ENCODE measurements around the gene STAT4.

The STAT4 gene

DNA sequence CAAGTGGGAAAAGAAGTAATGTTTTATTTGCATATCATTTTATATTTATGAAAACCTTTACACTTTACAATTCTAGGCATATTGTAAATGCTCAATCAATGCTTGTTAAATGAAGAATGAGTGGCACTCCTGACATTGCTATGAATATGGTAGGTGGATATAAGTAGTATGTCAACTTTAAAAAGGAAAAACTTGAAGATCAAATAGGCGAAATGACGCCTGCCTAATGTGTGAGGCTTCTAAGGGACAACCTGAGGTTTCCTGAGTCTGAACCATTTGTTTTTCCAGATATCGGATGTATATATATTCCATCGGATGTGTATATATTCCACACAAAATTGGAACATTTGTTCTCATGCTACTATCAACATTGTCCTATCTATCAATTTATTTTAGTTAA is 1.4 kb downstream of the STAT4 start:
- DNase-seq (ENCODE audit: low read depth in 1 of 2, low spot score in 1 of 2) = no peak

DNA sequence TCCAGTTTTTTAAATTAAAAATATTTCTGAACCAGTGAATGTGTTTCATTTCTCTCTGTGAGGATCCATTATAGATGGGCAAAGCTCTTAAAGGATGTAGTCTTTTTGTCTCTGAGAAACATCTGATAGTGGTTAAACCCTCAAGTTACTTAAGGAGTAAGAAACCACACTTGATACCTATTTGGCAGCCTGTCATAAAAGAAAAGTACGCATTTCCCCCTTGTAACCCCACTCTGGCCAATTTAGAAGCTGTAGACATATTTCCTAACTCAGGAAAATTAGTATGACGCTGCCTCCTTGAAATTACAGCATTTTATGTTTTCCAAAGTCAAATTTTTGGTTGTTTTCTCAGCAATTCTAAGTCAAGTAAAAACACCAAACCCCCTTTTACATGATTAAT is 2.0 kb downstream of the STAT4 start:
- DNase-seq (ENCODE audit: low read depth in 1 of 2, low spot score in 1 of 2) = no peak

DNA sequence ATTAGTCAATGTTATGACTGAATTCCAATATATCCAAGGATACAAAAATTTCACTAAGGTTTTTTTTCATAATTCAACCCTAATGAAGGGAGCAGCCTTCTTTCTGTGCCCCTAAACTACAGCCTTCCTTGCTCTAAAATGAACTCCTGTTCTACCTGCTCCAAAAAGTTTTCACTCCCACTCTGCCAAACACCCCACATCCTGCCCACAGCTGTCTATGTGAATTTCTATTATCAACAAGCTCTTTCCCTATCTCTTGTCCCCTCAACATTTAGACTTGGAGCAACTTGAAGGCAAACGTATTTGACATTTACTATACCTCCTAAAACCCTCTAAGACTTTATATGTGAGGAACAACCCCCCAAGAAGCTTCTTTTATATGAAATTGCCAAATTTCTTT is 2.5 kb downstream of the STAT4 start:
- no peak for DNase-seq (ENCODE audit: low read depth in 1 of 2, low spot score in 1 of 2)

DNA sequence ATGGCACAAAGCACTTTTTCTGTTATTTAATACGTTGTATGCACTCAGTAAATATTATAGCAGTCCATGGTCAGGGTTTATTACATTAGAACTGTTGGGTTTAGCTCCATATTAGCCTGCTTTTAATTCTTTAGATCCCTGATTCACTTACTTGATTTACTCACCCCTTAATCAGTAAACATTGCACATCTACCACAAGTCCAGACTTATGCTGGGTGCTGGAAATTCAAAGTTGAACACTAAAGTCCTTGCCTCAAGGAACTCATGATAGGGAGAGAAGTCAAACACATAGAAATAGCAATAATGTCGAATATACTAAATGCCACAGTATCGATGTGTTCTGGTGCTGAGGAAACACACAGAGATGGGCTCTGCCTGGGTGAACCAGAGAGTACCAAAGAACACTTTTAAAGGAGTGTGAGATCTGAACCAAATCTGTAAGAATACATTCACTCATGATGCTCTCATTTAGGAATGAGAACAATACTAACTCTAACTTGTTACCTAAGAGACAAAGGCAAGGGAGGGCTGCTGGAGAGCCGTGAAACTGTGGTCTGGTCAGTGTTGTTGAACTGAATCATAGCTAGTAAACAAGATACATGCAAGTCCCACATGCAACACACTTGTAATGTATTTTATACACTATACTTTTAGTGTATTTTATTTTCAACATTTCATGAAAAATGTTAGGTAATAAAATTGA is 4.9 kb downstream of the STAT4 start:
- no peak for DNase-seq (ENCODE audit: low read depth in 1 of 2, low spot score in 1 of 2)

DNA sequence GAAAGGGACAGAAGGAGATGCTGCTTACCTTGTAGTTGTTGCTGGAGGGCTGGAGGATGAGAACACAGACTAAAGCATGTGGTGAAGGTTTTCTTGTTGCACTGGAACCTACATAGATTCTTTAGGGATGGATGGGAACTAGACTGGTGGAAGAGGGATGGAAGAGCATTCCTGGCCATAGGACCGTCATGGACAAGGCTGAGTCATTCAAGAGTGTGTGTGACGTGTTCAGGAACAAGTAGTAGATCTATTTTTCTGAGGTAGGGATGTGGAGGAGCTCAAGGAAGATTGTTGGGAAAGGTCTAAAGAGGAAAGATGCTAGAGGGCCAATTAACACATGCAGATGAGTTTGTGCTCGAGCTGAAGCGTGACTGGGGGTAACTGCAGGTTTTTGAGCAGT is 6.6 kb downstream of the STAT4 start:
- DNase-seq (ENCODE audit: low read depth in 1 of 2, low spot score in 1 of 2) = no peak

DNA sequence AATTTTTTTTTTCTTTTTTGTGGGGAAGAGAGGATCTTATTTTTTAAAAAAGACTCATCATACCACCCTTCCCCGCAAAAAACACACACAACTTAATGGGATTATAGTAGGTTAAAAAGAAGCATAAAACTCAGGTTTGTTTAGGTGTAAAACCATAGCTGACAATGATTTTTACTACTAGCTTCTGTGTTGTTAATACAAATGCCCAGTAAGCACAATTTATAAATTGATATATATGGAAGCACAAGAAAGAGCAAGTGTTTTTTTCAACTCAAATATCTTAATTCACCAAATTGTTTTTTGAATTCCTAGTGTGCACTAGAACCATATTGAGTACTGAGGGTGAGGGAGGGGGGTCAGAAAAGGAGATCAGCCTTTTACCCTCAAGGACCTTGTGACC is 7.0 kb downstream of the STAT4 start:
- DNase-seq (ENCODE audit: low read depth in 1 of 2, low spot score in 1 of 2) = no peak

DNA sequence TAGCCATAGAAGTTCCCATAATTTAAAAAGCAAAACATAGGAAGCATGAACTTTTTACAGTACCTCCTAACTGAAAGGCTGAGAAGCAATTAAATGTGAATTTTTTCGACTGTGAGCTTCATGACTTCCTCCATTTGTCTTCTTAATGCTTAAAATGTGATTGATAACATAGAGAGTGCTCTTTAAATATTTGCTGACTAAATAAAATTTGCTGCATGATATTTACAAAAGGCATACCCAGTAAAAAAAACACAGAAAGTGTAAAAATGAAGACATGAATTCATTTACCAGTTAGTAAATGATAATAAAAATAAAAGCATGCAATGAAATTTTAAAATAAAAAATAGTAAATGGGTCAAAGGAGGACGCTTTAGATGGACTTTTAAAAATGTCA is 21.9 kb downstream of the STAT4 start:
- DNase-seq (ENCODE audit: low read depth in 1 of 2, low spot score in 1 of 2) = no peak

DNA sequence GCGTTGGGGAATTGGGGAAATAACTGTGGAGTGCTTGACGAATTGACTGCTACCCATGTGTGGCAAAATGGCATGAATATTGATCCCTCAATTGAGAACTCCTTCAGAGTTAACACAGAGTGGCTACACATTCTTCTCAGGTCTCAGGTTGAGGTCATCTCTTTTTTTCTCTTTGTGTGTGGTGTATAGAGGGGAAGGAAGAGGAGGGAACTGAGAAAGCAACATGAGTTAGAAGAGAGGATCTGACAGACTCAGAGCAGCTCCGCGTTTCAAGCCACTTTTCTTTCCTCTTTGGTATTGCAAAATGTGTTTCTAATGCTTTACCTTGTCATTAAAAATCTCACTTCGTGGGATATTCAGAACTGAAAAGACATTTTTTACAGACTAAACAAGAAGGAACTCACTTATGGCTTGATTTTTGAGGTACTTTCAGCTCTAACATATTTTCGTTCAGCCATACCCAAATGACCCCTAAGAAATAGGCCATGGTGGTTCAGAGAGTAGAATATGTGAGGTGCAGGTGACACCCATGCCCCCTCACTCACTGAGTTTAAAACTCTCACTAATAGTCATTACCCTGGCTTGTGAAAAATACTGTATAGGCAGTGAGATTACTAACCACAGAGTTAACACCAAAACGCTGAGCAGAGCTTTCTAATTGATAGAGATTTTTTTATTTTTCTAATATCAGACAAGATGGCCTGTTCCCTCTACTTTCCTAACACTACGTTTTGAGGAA is 22.5 kb downstream of the STAT4 start:
- DNase-seq (ENCODE audit: low read depth in 1 of 2, low spot score in 1 of 2) = no peak

DNA sequence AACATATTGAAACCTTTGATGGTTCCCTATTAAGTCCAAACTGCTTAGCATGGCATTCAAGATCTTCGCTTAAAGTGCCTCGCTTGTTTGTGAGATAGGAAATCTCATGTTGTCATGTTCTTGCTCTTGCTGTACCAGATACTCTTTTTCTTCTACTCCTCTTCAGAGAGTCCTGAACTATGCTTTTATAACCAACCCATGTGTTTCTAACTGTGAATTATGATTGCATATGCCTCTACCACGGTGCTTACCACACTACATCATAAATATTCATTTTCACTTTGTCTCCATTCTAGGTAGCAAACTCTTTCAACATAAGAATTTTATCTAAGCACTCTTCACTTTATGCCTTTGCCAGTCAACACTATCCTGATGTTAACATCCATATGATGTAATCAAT is 23.6 kb downstream of the STAT4 start:
- DNase-seq (ENCODE audit: low read depth in 1 of 2, low spot score in 1 of 2) = no peak

DNA sequence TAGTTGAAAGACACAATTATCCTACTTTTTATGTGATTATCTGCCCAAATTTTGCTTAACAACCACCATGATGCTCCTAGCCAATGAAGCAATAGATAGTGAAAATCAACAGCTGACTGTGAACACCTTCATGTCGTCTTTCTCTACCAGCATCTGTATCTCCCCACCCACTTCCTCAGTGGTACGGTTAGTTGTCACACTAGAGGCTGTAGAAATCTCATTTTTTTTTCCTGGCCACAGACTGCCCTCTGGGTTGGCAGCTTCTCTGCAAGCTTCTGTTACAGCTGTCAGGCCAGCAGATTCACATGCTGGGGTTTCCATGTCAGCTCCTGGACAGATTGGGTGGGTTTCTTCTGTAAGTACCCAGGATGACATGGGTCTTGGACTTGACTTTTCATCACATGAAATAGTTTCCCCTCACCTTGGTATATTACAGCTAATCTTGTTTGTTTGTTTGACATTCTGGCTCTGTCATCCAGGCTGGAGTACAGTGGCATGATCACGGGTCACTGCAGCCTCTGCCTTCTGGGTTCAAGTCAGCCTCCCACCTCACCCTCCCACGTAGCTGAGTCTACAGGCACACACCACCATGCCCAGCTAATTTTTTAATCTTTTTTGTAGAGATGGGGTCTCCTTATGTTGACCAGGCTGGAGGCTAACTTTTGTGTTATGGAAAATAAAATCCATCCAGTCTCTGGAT is 24.3 kb downstream of the STAT4 start:
- DNase-seq (ENCODE audit: low read depth in 1 of 2, low spot score in 1 of 2) = no peak

DNA sequence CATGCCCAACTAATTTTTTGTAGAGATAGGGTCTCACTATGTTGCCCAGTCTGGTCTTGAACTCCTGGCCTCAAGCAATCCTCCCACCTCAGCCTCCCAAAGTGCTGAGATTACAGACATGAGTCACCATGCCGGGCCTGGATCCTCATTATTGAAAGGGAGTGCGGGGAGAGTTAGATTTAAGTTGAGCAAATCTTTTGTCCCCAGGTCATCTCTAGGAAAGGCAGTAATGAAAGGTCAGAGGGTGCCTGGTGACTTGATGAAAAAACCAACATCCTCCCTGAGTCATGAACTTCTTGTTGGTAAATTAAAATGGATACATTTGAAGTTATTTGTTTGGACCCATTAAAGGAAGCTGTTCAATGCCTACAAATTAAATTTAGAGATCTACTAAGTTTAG is 25.1 kb downstream of the STAT4 start:
- DNase-seq (ENCODE audit: low read depth in 1 of 2, low spot score in 1 of 2) = no peak

DNA sequence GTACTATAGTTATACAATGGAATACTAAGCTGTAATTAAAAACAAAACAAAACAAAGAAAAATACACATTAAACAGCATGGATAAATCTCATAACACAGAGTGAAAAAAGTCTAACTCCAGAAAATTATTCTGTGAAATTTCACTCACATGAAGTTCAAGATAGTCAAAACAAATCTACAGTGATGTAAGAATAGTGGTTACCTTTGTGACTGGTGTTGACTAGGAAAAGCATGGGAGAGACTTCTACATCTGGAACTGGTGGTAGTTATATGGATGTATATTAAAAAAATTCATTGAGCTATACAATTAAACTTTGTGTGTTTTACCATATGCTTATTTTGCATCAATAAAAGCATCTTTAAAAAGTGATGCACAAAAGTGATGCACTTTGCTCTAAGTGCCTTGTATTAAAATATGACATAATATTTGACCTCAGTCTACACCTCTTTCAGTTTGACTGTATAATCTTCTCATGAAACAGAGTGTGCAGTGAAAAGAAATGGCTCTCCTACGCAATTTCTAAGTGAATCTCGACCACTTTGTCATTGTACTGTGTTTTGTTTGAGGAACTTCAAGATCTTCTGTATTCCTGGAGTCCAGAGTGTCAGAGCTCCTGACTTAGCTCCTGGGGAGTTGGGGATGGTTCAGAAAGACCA is 28.0 kb downstream of the STAT4 start:
- DNase-seq (ENCODE audit: low read depth in 1 of 2, low spot score in 1 of 2) = no peak

DNA sequence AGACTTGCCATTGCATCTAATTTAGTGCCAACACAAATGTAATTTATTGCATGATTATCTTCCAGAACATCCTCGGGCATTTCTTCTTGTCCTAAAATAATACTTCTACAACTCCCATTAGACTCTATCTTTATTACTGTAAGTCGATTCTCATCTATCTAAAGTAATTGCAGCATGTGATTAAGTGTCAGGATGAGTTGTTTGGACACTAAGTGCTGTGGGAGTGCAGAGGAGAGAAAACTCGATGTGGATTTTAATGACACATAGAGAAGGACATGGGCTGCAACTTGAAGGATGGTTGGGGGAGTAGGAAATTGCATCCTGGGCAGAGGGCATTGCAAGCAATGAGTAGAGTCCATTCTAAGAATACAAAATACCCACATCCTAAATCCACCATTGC is 33.5 kb downstream of the STAT4 start:
- no peak for DNase-seq (ENCODE audit: low read depth in 1 of 2, low spot score in 1 of 2)

DNA sequence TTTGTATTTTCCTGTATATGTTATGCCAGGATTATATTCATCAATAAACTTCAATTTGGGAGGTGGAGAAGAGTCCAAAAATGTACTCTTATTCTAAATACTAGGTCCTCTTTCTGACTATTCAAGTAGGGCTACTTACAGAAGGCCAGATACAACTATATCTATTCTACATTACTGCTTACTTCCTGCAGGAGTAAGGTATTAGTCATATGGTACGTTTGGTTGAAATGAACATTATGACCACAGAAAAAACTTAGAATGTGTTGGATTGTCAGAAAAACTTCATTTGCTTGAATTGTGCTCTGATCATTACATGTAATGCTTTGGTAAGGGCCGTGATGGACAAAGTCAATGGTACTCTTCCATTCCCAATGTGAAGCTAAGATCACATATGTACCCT is 35.0 kb downstream of the STAT4 start:
- no peak for DNase-seq (ENCODE audit: low read depth in 1 of 2, low spot score in 1 of 2)

DNA sequence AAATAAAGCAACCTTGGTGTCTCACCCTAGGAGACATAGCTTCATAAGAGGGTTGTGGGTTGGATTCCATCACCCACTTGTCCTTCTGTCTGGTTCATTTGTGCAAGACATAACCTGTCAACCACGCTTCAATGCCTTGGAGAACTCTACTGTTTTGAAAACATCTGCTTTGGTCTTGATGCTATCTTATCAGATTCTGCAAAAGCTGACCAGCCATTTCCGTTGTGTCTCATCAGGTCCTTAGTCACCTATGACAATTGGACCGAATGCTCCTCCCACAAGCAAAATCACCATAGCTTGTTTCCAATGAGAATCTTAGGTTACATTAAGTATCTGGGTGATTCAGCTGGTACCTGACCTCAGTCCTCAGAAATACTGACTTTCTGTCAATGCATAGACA is 35.4 kb downstream of the STAT4 start:
- DNase-seq (ENCODE audit: low read depth in 1 of 2, low spot score in 1 of 2) = no peak

DNA sequence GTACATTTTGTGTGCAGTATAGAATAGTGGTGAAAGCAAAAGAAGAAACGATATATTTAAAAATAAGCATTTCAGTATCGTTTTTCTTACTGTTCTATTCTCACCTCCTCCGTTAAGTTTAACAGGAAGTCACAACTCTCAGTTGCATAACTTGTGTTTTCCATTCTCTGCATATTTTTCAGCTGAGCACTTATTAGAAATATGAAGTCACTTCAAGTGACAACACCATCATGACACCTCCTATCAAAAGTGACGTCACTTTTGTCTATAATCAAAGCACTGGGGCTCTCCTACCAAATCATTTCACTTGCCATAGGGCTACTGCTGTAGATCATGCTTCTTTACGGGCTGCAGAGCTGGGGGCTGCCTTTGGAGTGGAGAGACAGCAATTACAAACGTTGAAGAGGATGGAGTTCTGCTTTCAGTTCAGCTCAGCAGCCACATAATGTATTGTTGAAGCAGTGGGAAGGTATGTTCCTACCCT is 36.3 kb downstream of the STAT4 start:
- no peak for DNase-seq (ENCODE audit: low read depth in 1 of 2, low spot score in 1 of 2)

DNA sequence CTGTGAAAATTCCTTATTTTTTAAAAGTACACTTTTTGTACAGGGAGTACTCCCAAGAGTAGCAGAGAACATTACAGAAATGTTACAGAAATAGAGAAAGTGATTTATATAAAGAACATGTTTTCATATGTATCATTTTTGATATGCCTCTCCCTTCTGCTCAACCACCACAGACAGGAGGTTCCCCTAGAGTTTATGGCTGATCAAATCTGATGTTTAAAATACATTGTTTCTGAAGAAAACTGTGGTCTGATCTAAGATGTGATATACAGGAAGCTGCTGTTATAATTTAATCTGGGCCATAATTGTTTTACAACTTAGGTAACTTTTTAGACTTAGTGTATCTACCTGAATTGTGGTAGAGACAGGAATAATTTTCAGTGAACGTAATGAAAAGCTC is 37.0 kb downstream of the STAT4 start:
- no peak for DNase-seq (ENCODE audit: low read depth in 1 of 2, low spot score in 1 of 2)

DNA sequence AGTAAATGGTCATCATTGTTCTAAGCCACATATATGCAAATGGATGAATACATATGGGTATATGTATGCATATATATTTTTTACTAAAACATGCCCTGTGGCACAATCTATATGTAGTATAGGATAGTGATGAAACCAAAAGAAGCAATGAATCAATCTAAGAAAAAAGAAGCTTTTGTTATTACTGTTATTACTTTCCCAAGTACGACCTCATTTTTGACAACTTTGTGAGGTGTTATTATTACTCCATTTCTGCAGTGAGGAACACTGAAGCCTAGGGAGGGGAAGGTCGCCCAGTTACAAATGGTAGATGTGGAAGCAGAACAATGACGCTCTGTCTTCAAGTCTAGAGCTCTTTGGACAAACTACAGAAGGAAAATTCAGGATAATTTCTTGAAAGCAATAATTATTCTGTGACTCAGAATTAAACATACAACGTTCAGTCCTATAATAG is 38.3 kb downstream of the STAT4 start:
- DNase-seq (ENCODE audit: low read depth in 1 of 2, low spot score in 1 of 2) = no peak

DNA sequence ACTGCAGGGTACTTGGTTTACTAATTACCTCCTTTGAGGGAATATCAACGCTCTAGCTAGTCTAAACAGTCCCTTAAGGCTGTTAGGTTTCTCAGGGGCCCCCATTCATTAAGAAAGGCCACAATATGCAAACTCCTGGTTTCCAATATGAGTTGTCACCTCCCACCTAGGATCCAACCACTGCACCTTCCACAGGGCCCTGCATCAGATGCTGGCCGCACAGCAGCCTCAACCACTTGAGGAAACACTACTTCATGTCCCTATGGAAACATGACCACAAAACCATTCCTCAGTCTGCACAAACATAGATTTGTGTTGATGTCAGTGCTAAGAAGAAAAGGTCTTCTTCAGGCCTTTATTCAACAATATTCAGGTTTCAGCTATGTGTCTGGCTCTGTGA is 40.9 kb downstream of the STAT4 start:
- DNase-seq (ENCODE audit: low read depth in 1 of 2, low spot score in 1 of 2) = no peak

DNA sequence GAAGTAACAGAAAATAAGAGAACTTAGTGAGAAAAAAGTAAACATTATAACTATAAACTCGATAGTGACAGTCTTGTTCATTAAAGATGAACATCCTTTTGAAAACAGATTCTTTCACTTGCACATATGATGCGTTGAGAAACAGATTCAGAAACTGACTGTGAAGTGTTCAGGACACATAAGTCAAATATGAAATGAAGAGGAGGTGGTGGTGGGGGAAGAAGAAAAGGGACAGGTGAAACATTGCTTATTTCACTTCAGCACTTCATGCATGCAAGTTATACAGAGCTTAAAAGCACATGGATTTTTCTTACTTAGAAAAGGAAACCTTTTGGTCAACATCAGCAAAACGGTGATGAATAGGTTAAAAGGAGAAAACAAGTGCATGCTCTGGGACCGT is 42.5 kb downstream of the STAT4 start:
- DNase-seq (ENCODE audit: low read depth in 1 of 2, low spot score in 1 of 2) = no peak

DNA sequence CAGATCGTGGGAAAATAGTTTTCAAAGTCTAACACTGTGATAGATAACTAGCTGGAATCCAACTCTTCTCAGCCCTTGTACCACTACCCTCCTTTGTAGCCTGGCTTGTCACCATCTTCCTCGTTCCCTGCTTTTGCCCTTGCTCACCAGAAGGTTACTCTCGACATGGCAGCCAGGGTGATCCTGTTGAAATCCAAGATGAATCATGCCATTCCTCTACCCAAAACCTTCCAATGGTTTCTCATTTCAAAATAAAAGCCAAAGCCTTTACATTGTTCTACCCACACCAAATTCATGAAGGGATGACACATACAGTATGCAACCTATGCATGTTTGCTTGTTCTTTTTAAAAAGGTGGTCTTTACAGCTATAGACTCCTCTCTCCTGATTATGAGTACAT is 45.7 kb downstream of the STAT4 start:
- no peak for DNase-seq (ENCODE audit: low read depth in 1 of 2, low spot score in 1 of 2)

DNA sequence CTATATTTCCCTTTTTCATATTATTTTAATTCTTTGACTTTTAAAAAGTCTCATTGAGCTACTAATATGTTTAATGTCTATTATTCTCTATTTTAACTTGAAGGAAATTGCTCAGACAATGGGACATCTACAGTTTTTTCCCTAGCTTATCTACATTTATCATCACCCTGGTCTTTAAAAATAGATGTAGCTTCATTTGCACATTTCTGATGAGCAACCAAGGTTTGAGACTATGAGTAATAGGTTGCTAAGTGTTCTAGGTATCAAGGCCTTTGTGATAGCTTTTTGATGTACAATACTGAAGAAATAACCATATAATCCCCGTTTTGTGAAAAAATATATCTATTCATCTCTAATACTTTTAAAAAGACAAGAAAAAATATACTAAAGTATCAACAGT is 47.0 kb downstream of the STAT4 start:
- no peak for DNase-seq (ENCODE audit: low read depth in 1 of 2, low spot score in 1 of 2)
